ENCODE results near the gene NELL1.

NELL1 gene

GRCh38 chr11:20839231-20839630 is 169.8 kb downstream of the NELL1 start:
- no peaks in the 10 kb centered on the region for H3K27me3 ChIP-seq (ENCODE audit: insufficient read depth, low read length, poor library complexity, severe bottlenecking)
- no peaks in the 10 kb centered on the region for H4K20me1 ChIP-seq (ENCODE audit: insufficient read depth, low read length, poor library complexity, severe bottlenecking)
- H3K79me2 ChIP-seq (ENCODE audit: insufficient read depth, low read length), result no peaks in the 10 kb centered on the region
- no peaks in the 10 kb centered on the region for H3K36me3 ChIP-seq (ENCODE audit: insufficient read depth, low read length)
- no peak overlapping the region for H3K9ac ChIP-seq (ENCODE audit: low read depth, low read length, poor library complexity, severe bottlenecking)
- H3K9me2 ChIP-seq (replicated peaks; ENCODE audit: low read depth, low read length), result no peaks in the 10 kb centered on the region
- H3K9me3 ChIP-seq (ENCODE audit: insufficient read depth, low read depth, low read length), result no peaks in the 10 kb centered on the region
- H3K4me3 ChIP-seq (ENCODE audit: low read length, poor library complexity, severe bottlenecking), result no peak overlapping the region
- no peak overlapping the region for H3K4me2 ChIP-seq (ENCODE audit: low read depth, low read length, poor library complexity, severe bottlenecking)
- H3F3A ChIP-seq (ENCODE audit: low read depth), result no peaks in the 10 kb centered on the region
- no peak overlapping the region for H2AFZ ChIP-seq (ENCODE audit: low read length)
- TF ChIP-seq EZH2phosphoT487 (IDR thresholded peaks at IDR 0.05; ENCODE audit: borderline replicate concordance) (no peak), CTCF (conservative IDR thresholded peaks at IDR 0.05; ENCODE audit: low read length) (no peak)
- H3K4me1 ChIP-seq (ENCODE audit: insufficient read depth, low read length, poor library complexity, severe bottlenecking), result no peaks in the 10 kb centered on the region

- H3K79me2 ChIP-seq (ENCODE audit: insufficient read depth, low read length), result no peaks in the 10 kb centered on the region
- H3K9me3 ChIP-seq (ENCODE audit: insufficient read depth, low read depth, low read length), result no peaks in the 10 kb centered on the region
- H3K27me3 ChIP-seq (ENCODE audit: insufficient read depth, low read length, poor library complexity, severe bottlenecking), result no peaks in the 10 kb centered on the region
- TF ChIP-seq EZH2phosphoT487 (IDR thresholded peaks at IDR 0.05; ENCODE audit: borderline replicate concordance), result no peak
- TF ChIP-seq CTCF (conservative IDR thresholded peaks at IDR 0.05; ENCODE audit: low read length), result no peak
- no peaks in the 10 kb centered on the region for H4K20me1 ChIP-seq (ENCODE audit: insufficient read depth, low read length, poor library complexity, severe bottlenecking)
- no peak overlapping the region for H3K9ac ChIP-seq (ENCODE audit: low read depth, low read length, poor library complexity, severe bottlenecking)
- H3K36me3 ChIP-seq (ENCODE audit: insufficient read depth, low read length), result no peaks in the 10 kb centered on the region
- H3K9me2 ChIP-seq (replicated peaks; ENCODE audit: low read depth, low read length), result no peaks in the 10 kb centered on the region
- H3K4me2 ChIP-seq (ENCODE audit: low read depth, low read length, poor library complexity, severe bottlenecking), result no peak overlapping the region
- no peaks in the 10 kb centered on the region for H3K4me1 ChIP-seq (ENCODE audit: insufficient read depth, low read length, poor library complexity, severe bottlenecking)
- no peak overlapping the region for H3K4me3 ChIP-seq (ENCODE audit: low read length, poor library complexity, severe bottlenecking)
- H3F3A ChIP-seq (ENCODE audit: low read depth), result no peaks in the 10 kb centered on the region
- H2AFZ ChIP-seq (ENCODE audit: low read length), result no peak overlapping the region
These were observed 171.0 kb downstream of the NELL1 start for GRCh38 chr11:20840341-20840740.

GRCh38 chr11:20844216-20844615 is 174.8 kb downstream of the NELL1 start:
- Histone ChIP-seq H2AFZ (ENCODE audit: low read length) (no peak overlapping the region), H3K9me3 (ENCODE audit: insufficient read depth, low read depth, low read length) (no peaks in the 10 kb centered on the region), H4K20me1 (ENCODE audit: insufficient read depth, low read length, poor library complexity, severe bottlenecking) (no peaks in the 10 kb centered on the region), H3K9me2 (replicated peaks; ENCODE audit: low read depth, low read length) (no peaks in the 10 kb centered on the region), H3K36me3 (ENCODE audit: insufficient read depth, low read length) (no peaks in the 10 kb centered on the region), H3K4me3 (ENCODE audit: low read length, poor library complexity, severe bottlenecking) (no peak overlapping the region), H3K9ac (ENCODE audit: low read depth, low read length, poor library complexity, severe bottlenecking) (no peak overlapping the region), H3K4me2 (ENCODE audit: low read depth, low read length, poor library complexity, severe bottlenecking) (no peak overlapping the region), H3K79me2 (ENCODE audit: insufficient read depth, low read length) (no peaks in the 10 kb centered on the region), H3F3A (ENCODE audit: low read depth) (no peaks in the 10 kb centered on the region), H3K4me1 (ENCODE audit: insufficient read depth, low read length, poor library complexity, severe bottlenecking) (no peaks in the 10 kb centered on the region), H3K27me3 (ENCODE audit: insufficient read depth, low read length, poor library complexity, severe bottlenecking) (no peaks in the 10 kb centered on the region)
- no peak for TF ChIP-seq EZH2phosphoT487 (IDR thresholded peaks at IDR 0.05; ENCODE audit: borderline replicate concordance)

- no peaks in the 10 kb centered on the region for H3K9me2 ChIP-seq (replicated peaks; ENCODE audit: low read depth, low read length)
- H3K27me3 ChIP-seq (ENCODE audit: insufficient read depth, low read length, poor library complexity, severe bottlenecking), result no peaks in the 10 kb centered on the region
- no peaks in the 10 kb centered on the region for H4K20me1 ChIP-seq (ENCODE audit: insufficient read depth, low read length, poor library complexity, severe bottlenecking)
- no peaks in the 10 kb centered on the region for H3K4me1 ChIP-seq (ENCODE audit: insufficient read depth, low read length, poor library complexity, severe bottlenecking)
- no peaks in the 10 kb centered on the region for H3K79me2 ChIP-seq (ENCODE audit: insufficient read depth, low read length)
- no peaks in the 10 kb centered on the region for H3K36me3 ChIP-seq (ENCODE audit: insufficient read depth, low read length)
- no peak overlapping the region for H2AFZ ChIP-seq (ENCODE audit: low read length)
- H3K4me3 ChIP-seq (ENCODE audit: low read length, poor library complexity, severe bottlenecking), result no peak overlapping the region
- no peaks in the 10 kb centered on the region for H3F3A ChIP-seq (ENCODE audit: low read depth)
- H3K9me3 ChIP-seq (ENCODE audit: insufficient read depth, low read depth, low read length), result no peaks in the 10 kb centered on the region
- no peak overlapping the region for H3K4me2 ChIP-seq (ENCODE audit: low read depth, low read length, poor library complexity, severe bottlenecking)
- no peak overlapping the region for H3K9ac ChIP-seq (ENCODE audit: low read depth, low read length, poor library complexity, severe bottlenecking)
- TF ChIP-seq EZH2phosphoT487 (IDR thresholded peaks at IDR 0.05; ENCODE audit: borderline replicate concordance) (no peak), CTCF (conservative IDR thresholded peaks at IDR 0.05; ENCODE audit: low read length) (no peak)
These were observed 175.2 kb downstream of the NELL1 start for GRCh38 chr11:20844630-20845029.
